ENCODE measurements around the gene WEE2.

DNA sequence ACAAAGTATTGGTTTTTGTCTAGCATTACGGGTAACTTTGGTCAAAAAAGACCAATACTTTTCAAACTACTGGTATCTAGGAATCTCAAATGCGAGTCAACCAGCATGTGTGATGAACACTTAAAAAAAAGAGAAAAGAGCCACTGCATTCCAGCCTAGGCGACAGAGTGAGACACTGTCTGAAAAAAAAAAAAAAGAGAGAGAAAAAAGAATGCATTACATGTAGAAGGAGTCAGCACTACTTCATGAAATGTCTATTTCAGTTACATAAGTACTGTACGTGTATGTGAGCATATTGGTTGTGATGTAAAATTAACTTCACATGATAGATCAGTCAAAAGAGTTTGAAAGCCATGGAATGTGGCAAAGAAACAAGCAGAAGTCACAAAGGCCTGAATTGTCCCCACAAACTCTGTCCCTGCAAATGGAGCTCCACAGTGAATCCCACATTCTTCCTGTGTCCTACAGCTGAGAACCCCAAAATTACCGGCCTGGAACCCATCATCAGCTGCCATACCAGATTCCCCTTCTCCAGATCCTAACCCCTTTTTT lies 7.8 kb upstream of the WEE2 start:
- TF ChIP-seq, protein P1, sequence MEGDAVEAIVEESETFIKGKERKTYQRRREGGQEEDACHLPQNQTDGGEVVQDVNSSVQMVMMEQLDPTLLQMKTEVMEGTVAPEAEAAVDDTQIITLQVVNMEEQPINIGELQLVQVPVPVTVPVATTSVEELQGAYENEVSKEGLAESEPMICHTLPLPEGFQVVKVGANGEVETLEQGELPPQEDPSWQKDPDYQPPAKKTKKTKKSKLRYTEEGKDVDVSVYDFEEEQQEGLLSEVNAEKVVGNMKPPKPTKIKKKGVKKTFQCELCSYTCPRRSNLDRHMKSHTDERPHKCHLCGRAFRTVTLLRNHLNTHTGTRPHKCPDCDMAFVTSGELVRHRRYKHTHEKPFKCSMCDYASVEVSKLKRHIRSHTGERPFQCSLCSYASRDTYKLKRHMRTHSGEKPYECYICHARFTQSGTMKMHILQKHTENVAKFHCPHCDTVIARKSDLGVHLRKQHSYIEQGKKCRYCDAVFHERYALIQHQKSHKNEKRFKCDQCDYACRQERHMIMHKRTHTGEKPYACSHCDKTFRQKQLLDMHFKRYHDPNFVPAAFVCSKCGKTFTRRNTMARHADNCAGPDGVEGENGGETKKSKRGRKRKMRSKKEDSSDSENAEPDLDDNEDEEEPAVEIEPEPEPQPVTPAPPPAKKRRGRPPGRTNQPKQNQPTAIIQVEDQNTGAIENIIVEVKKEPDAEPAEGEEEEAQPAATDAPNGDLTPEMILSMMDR (IDR thresholded peaks at IDR 0.05): no peak
- TF ChIP-seq POLR2A (IDR thresholded peaks at IDR 0.05): no peak
